Measurements from ENCODE around the gene IGF2R. TPM values are rescaled to one million over a fixed set of nuclear protein-coding genes. Genes with fewer than 3 reads are reported as not detected.
"Not testable (repeated sequence)": the region's sequence is repeated elsewhere in the genome, so short reads cannot be mapped to it uniquely, and the experiment has no call there.

Gene IGF2R
- 59.5 and 64.0 TPM in 2 replicates for total RNA-seq

DNA sequence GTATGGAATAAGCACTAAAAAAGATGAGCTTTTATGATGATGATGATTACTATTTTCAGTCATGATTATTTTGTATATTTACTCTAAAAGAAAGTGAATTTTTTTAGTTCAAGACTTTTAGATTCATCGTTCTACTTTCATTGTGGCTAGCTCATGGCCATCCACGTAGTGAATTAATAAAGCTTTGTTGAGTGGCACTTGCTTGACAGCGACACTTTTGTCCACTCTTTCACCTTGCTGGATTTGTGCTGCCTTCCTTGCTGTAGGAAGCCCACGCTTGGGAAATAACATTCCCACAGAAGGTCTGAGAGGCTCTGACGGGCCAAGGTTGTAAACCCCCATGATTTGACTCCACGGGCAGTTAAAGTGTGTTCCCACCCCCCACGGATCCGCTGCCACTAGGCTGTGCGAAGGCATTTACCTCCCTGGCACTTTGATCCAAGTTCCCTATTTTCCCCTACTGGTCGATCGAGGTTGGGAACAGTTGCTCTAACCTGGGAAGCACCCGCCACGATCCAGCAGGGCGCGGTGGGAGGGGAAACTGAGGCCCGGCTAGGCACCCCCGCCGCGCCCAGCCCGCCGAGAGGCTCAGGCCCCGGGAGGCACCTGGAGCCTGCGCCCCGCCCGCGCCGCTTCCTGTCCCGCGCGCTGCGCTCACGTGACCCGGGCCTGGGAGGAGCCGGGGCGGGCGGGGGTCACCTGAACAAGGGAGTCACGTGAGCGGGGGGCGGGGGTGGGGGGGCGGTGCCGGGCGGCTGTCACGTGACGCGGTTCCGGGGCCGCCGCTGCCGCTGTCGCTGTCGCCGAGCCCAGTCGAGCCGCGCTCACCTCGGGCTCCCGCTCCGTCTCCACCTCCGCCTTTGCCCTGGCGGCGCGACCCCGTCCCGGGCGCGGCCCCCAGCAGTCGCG, at the start of gene IGF2R:
Gene IGF2R, plus strand, starts transcription at position 788 of the 909 bp plus-strand sequence. CDS start 165 bp downstream, outside the sequence.
- intact Hi-C loops (cut with micrococcal nuclease), result loop anchor here (1.0 to 2.0 kb wide), 5 partner anchors 48 to 275 kb away; partner anchors contain the start of genes MRPL18, SOD2 and WTAP

GRCh38 chr6:159919800-159920199, 49.1 kb upstream of the IGF2R start:
- intact Hi-C loops (cut with micrococcal nuclease), result no loop called here

DNA sequence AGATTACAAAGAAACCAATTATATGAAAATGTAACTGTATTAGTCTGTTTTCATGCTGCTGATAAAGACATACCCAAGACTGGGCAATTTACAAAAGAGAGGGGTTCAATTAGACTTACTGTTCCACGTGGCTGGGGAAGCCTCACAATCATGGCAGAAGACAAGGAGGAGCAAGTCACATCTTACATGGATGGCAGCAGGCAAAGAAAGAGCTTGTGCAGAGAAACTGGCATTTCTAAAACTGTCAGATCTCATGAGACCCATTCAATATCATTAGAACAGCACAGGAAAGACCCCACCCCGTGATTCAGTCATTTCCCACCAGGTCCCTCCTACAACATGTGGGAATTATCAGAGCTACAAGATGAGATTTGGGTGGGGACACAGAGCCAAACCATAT, 44.7 kb upstream of the IGF2R start:
- intact Hi-C loops (cut with micrococcal nuclease), result not testable (repeated sequence)

GRCh38 chr6:159926542-159927203, 42.2 kb upstream of the IGF2R start:
- intact Hi-C loops (cut with micrococcal nuclease), result no loop called here

DNA sequence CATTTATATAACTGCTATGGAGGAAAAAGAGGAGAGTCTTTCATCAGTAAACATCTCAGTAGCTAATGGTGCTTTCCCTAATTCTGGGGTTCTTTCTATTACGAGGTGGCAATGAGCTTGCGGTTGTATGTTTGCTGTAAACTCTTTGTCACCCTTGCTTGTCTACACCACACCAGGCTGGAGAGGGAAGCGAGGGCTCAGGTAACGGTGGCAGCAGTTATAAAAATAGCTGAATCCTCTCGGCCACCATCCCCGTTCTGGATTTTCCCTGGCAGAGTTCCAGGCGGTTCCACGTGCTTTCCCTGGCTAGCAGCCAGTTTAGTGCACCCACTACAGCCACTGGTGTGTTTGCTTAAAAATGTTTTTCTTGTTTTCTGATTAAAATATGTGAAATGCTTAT, 39.1 kb upstream of the IGF2R start:
- intact Hi-C loops (cut with micrococcal nuclease), result no loop called here

GRCh38 chr6:159931112-159931511, 37.8 kb upstream of the IGF2R start:
- intact Hi-C loops (cut with micrococcal nuclease), result no loop called here

- intact Hi-C loops (cut with micrococcal nuclease), result no loop called here
Measured at GRCh38 chr6:159931846-159932245, 37.0 kb upstream of the IGF2R start.

GRCh38 chr6:159933077-159933476, 35.8 kb upstream of the IGF2R start:
- intact Hi-C loops (cut with micrococcal nuclease), result no loop called here

DNA sequence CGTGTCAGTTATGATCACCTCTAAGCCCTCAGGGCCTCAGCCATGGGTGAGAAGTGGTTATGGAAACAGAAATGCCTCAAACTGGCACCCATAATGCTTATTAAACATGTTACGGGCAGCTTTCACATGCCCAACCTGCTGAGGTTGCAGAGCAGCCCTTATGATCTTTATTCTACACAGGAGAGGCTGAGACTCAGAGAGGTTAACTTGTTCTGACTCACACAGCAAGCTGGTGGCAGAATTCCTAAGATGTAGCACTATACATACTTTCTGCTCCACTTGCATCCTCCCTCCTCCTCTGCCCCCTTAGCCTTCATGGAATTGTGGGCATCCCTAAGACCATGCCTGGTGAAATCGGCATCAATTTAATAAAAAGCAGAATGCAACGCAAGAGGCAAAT, 34.7 kb upstream of the IGF2R start:
- intact Hi-C loops (cut with micrococcal nuclease), result no loop called here

DNA sequence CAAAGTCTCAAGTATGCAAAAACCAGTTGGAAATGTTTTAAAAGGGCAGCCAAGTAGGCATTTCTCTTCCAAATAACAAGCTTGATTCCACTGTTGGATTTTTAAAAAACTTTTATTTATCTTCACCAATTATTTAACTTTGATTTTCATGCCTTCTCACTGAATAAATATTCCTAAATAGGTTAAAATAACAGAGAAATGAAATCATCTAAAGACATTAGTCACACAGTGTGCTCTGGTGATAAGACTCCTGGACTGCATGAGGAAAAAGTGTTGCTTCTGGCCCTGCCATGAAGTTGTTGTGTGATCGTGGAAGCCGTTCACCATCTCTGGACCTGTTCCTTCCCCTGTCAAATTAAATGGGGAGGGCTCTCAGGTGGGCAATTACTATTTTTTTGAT, 33.8 kb upstream of the IGF2R start:
- intact Hi-C loops (cut with micrococcal nuclease), result no loop called here

DNA sequence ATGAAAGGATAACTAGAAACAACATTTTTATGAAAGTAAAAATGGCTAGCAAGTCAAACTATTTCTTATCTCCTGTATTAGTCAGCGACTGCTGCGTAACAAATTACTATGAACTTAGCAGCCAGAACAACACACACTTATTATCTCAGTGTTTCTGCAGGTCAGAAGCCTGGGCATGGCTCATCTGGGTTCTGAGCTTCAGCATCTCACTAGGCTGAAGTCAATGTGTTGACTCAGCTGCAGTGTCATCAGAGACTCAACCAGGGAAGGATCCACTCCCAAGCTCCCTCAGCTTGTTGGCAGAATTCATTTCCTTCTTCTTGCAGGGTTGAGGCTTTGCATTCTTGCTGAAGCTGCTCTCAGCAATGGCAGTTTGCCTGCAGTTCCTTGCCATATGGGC, 33.2 kb upstream of the IGF2R start:
- intact Hi-C loops (cut with micrococcal nuclease), result no loop called here

GRCh38 chr6:159939591-159940016, 29.3 kb upstream of the IGF2R start:
- intact Hi-C loops (cut with micrococcal nuclease), result loop anchor here (10.0 kb wide), 1 partner anchor 515 kb away; no protein-coding TSS in a partner anchor

DNA sequence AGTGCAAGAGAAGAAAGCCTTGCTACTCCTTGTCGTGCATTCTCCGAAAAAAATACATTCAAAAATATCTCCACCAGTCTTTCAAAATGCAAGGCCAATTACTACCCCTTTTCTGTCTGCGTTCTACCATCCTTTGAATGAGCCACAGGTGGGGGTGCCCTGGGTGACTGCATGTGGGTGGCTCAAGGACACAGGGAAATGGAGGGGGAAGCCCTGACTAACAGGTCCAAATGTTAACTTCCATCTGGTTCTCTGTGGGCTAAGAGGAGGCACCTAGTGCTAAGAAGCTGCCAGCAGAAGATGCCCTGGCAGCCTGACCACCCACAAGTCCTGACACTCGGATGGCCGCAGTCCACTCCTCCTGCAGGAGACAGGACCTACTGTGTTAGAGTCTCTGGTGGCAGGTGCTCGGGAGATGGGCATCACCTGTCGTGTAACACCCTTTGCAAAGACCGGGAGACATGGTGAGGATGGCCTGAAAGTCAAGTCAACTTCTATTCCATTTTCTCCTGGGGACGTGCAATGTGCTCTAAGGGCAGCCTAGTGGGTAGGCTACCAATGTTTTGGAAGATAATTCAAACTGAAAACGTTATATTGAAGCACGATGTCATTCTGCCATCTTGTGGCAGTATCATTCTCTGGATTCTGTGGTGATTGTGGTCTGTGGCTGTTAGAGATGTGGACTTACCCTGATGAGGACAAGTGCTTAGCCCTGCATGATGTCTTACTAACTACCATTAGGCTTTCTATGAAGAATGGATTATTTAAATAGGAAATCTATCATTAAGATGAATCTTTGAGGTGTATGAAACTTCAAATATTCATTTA, 27.4 kb upstream of the IGF2R start:
- intact Hi-C loops (cut with micrococcal nuclease), result loop anchor here (1.0 to 10.0 kb wide), 4 partner anchors 78 to 513 kb away; no protein-coding TSS in a partner anchor

DNA sequence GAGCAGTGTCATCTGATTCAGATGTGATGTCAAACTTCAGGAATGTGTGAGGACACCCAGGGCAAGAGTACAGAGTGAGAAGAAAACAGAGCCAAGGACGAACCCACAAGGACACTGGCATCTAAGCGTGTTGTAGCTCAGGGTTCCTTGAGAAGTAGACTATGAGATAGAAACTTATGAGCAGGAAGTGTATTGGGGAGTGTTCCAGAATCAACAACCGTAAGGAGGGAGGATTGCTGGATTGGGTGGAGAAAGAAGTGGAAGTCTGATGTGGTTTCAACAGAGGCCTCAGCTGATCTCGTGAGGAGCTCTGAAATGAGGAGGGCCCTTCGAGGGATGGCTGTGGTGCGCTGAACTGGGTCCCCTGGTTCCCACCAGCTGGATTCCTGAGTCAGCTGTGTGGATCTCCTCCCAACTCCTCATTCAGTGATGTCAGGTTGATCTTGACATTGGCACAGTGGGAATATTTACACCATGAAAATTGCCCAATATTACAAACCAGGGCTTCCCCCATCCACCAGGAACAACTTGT, 25.7 kb upstream of the IGF2R start:
- intact Hi-C loops (cut with micrococcal nuclease), result loop anchor here (10.0 kb wide), 1 partner anchor 512 kb away; no protein-coding TSS in a partner anchor

DNA sequence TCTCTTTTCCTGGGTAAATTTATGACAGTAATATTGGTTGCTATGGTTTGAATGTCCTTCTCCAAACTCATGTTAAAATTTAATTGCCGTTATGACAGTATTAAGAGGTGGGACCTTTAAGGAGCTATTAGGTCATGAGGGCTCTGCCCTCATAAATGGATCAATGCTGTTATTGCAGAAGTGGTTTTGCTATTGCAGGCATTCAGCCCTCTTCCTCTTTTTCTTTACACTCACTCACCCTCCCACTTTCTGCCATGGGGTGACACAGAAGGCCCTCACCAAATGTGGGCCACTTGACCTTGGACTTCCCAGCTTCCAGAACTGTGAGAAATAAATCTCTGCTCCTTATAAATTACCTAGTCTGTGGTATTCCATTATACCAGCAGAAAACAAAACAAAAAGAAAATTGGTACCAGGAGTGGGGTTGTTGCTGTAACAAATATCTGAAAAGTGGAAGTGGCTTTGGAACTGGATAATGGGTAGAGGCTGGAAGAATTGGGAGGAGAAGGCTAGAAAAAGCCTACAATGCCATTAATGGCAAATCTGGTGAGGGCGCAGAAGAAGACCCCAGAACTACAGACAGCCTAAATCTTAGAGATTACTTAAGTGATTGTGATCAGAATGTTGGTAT, 24.8 kb upstream of the IGF2R start:
- intact Hi-C loops (cut with micrococcal nuclease), result loop anchor here (10.0 kb wide), 1 partner anchor 511 kb away; no protein-coding TSS in a partner anchor

GRCh38 chr6:159945801-159946392, 23.0 kb upstream of the IGF2R start:
- intact Hi-C loops (cut with micrococcal nuclease), result loop anchor here (10.0 kb wide), 1 partner anchor 509 kb away; no protein-coding TSS in a partner anchor

GRCh38 chr6:159946912-159947311, 22.0 kb upstream of the IGF2R start:
- intact Hi-C loops (cut with micrococcal nuclease), result loop anchor here (10.0 kb wide), 1 partner anchor 508 kb away; no protein-coding TSS in a partner anchor

- intact Hi-C loops (cut with micrococcal nuclease), result loop anchor here (10.0 kb wide), 1 partner anchor 507 kb away; no protein-coding TSS in a partner anchor
Measured at GRCh38 chr6:159948199-159948598, 20.7 kb upstream of the IGF2R start.

- intact Hi-C loops (cut with micrococcal nuclease), result no loop called here
Measured at GRCh38 chr6:159951772-159952171, 17.1 kb upstream of the IGF2R start.

Measured in T-helper 2 cell treated with Interferon-gamma antibody and Interleukin-4, amounts not matched to agents 100 ng/mL and 5 ng/mL, for 36 hours (primary cell).